GM04504 (cell line): Measurements from ENCODE around the gene TEAD4.

Source experiments
- DNase-seq: peaks from one replicate; pipeline ENCODE4 v3.0.0-alpha.2; 2012; ENCODE audit warnings: low read depth

TEAD4 gene

DNA sequence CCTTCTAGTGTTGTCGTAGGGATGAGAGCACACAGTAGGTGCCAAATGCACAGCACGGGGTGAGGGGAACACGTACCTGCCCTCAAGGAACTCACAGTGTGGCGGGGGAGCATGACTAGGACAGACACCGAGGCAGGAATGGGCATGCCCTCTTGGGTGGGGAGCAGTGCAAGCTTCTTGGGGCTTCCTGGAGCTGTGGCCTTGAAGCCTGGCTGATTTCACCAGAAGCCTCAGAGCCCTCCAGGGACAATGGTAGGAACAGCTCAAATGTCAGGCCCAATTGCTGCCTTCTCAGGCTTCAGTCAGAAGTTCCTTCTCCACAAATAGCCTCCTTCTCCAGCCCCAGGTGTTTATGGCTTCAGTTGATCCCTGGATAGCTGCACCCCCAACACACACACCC is 43.4 kb downstream of the TEAD4 start:
- DNase-seq, result no peak

- DNase-seq, result no peak
Observed at GRCh38 chr12:3003357-3003992, 44.3 kb downstream of the TEAD4 start.

GRCh38 chr12:3004655-3005565 is 45.7 kb downstream of the TEAD4 start:
- DNase-seq, result no peak

DNA sequence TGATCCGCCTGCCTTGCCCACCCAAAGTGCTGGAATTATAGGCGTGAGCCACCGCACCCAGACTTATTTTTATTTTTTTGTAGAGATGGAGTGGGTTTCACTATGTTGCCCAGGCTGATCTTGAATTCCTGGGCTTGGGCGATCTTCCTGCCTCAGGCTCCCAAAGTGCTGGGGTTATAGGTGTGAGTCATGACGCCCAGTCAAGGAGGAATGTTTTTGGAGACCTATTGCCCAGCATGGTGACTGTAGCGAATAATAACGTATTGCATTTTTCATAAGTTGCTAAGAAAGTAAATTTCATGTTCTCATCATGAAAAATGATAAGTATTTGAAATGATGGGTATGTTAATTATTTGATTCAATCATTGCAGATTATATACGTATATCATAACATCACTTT is 46.5 kb downstream of the TEAD4 start:
- DNase-seq, result no peak

DNA sequence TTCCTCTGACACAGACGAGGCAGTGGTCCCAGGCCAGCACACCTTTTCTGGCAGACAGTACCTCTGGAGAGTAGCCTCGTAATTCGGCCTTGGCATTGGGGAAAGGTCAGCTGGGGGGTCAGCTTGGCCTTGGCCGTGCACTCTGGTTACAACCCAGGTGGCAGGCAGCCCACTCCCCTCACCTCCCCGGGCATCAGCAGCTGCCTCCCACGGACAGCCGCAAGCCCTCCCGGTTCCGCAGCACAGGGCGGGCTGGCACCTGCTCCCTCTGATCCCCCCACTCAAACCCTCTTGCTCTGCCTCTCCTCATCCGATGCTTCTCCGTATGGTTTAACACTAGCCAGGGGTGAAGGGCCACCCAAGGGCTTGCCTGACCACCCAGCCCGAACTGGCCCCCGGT is 50.6 kb downstream of the TEAD4 start:
- DNase-seq, result no peak

- no peak for DNase-seq
Observed at GRCh38 chr12:3010214-3010930, 51.2 kb downstream of the TEAD4 start.

DNA sequence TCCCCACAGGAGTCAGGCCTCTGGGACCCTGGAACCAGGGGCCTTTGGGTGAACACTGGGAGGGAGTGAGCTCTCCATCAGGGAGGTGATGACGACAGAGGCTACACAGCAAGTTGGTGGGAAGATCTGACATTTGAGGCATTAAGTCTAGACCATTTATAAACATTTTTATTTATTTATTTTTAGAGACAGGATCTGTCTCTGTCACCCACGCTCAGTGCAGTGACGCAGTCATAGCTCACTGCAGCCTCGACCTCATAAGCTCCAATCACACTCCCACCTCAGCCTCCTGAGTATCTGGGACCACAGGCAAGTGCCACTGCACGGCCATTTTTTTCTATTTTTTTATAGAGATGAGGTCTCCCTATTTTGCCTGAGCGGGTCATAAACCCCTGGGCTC is 53.6 kb downstream of the TEAD4 start:
- no peak for DNase-seq

DNA sequence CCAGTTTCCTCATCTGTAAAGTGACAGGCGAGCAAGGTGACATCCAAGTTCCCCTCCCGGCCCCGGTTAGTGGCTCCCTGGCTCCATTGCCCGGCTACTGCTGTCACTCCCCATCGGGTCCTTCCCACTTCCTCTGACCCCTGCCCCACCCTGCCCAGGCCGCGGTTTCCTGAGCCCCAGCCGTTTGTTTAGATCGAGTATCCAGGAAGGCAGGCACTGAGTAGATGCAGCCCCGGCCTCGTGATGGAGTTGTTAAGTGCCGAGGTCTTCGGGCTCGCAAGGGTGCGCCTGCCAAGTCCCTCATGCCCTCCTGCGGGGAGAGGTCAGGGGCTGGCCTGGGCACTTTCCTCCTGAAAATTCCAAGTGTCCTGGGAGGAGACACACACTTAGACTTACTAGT is 55.4 kb downstream of the TEAD4 start:
- no peak for DNase-seq

GRCh38 chr12:3015356-3015755 is 56.2 kb downstream of the TEAD4 start:
- DNase-seq, result no peak

GRCh38 chr12:3016191-3016590 is 57.0 kb downstream of the TEAD4 start:
- DNase-seq, result no peak

- no peak for DNase-seq
Observed at GRCh38 chr12:3017281-3017680, 58.1 kb downstream of the TEAD4 start.

- DNase-seq, result no peak
Observed at GRCh38 chr12:3018284-3019004, 59.2 kb downstream of the TEAD4 start.

GRCh38 chr12:3019005-3019680 is 59.9 kb downstream of the TEAD4 start:
- no peak for DNase-seq

GRCh38 chr12:3020399-3020798 is 61.2 kb downstream of the TEAD4 start:
- no peak for DNase-seq

GRCh38 chr12:3020850-3021435 is 61.7 kb downstream of the TEAD4 start:
- no peak for DNase-seq

DNA sequence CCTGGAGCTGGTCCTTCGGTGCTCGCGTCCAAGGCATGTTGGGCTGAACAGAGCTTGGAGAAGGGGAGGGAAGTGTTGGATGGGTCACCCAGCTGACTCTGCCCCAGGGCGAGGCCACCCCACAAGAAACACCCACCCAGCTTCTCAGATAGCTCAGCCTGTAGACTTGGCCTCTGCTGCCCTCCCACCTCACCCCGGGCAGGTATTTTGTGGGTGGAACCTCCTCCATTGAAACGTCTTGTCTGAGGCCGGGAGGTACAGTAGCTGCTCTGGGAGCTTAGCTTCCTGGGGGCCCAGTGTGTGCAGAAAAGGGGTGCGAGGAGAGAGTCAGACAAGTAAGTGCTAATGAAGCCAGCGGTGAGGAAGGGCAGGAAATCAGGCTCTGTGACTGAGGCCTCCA is 63.2 kb downstream of the TEAD4 start:
- DNase-seq, result no peak

DNA sequence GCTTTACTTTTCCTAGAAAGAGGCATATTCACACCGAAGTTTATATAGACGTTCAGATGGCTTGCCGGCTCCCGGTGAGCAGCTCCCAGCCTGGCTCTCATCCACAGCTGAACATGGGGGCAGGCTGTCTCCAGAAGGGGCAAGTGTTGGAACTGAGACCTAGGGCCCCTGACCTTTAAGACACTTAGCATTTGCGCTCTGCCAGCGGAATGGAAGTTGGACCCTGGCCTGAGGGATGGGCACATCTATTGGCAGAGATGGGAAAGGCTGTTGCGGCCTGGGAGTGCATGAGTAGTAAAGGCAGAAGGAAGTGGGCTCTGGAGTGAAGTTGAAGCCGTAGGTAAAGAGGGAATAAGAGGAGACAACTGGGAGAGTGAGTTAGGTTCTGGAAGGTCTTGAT is 63.8 kb downstream of the TEAD4 start:
- no peak for DNase-seq

- no peak for DNase-seq
Observed at GRCh38 chr12:3028108-3028507, 68.9 kb downstream of the TEAD4 start.

DNA sequence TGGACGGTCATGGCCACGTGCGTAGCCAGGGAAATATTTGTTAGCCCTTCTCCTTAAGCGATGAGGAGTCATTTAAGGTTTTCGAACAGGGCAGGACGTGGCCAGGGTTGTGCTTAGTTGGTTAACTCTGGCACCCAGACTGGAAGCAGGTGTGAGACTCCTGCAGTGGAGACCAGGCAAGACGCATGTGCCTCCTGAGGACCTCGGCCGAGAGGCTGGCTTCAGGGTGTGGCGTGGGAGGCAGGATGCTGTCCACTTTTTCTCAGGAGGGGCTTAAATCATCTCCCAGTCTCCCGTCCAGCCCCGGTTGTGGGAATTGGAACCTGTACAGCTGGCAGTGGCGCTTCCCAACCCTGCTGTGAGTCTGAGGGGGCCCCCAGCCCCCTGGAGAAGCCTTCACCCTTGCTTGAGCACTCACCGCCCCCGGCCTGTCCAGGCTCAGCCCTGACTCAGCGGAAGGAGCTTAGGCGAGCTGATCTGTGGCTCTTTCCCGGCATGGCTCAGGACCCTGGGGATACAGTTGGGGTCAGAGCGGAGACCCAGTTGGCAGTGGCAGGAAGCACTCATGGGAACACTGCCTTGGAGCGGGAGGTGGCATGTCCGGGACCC is 71.7 kb downstream of the TEAD4 start:
- no peak for DNase-seq

DNA sequence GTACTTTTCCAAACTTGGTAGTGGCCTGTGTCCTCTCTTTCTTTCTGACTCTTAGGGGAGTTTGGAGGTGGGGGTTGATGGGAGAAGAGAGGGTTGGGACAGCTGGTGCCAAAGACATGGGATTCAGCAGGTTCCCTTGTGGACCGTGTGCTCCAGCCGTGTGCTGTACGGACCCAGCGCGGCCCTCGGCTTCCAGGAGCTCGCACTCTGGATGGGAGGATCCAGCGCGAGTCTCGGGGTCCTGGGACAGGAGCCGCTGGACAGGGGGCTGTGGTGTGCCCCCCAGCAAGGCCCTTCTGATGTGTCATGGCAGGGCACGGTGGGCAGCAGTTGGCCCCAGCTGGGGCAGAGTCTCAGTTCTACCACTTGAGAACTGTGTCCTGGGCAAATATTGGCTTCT is 73.0 kb downstream of the TEAD4 start:
- no peak for DNase-seq
